Neural cell (in vitro differentiated cells): ENCODE results near the gene RNF213. TPM values are rescaled to one million over a fixed set of nuclear protein-coding genes. Genes with fewer than 3 reads are reported as not detected.

Experiments used
- H2AFZ ChIP-seq: fragments of 200-600, 300-800 bp; sonication (generic), shearing (Covaris generic); 2 replicates; pipeline ENCODE4 v1.6.0; 2014; ENCODE audit warnings: low read depth, mild to moderate bottlenecking, antibody characterized with exemption, low read length, moderate library complexity
- H3F3A ChIP-seq: fragments of 200-600 bp; shearing (Covaris generic); 2 replicates; pipeline ENCODE4 v1.6.1; 2016; ENCODE audit warnings: mild to moderate bottlenecking, moderate library complexity, mixed read lengths, antibody characterized with exemption, low read length; ENCODE audit not compliant: insufficient read depth, poor library complexity, severe bottlenecking
- H3K27ac ChIP-seq: fragments of 200-600, 300-800 bp; sonication (generic), shearing (Covaris generic); 2 replicates; pipeline ENCODE4 v1.5.1; 2014; ENCODE audit warnings: mild to moderate bottlenecking, low read length, moderate library complexity
- H3K27me3 ChIP-seq: fragments of 300-800, 200-600 bp; sonication (generic), shearing (Covaris generic); 2 replicates; pipeline ENCODE4 v1.6.0; 2014; ENCODE audit warnings: mild to moderate bottlenecking, low read depth, low read length, moderate library complexity; ENCODE audit not compliant: insufficient read depth
- H3K36me3 ChIP-seq: fragments of 300-800, 200-600 bp; sonication (generic), shearing (Covaris generic); 2 replicates; pipeline ENCODE4 v1.5.1; 2014; ENCODE audit warnings: mild to moderate bottlenecking, antibody characterized with exemption, low read length, moderate library complexity; ENCODE audit not compliant: insufficient read depth
- H3K4me2 ChIP-seq: fragments of 300-800, 200-600 bp; sonication (generic), shearing (Covaris generic); 2 replicates; pipeline ENCODE4 v1.6.0; 2014; ENCODE audit warnings: mild to moderate bottlenecking, low read length
- H3K4me3 ChIP-seq: fragments of 300-800, 200-600 bp; sonication (generic), shearing (Covaris generic); 2 replicates; pipeline ENCODE4 v1.5.1; 2014; ENCODE audit warnings: mild to moderate bottlenecking, low read length, moderate library complexity
- H3K79me2 ChIP-seq: fragments of 200-600 bp; shearing (Covaris generic); replicated peaks from 2 replicates; pipeline ENCODE4 v1.6.0; 2014; ENCODE audit warnings: mild to moderate bottlenecking, low read length, moderate library complexity; ENCODE audit not compliant: insufficient read depth
- H3K9ac ChIP-seq: fragments of 300-800, 200-600 bp; sonication (generic), shearing (Covaris generic); 2 replicates; pipeline ENCODE4 v1.6.1; 2016; ENCODE audit warnings: mild to moderate bottlenecking, low read length, mixed read lengths
- H3K9me2 ChIP-seq: fragments of 200-600 bp; shearing (Covaris generic); 2 replicates; pipeline ENCODE4 v1.6.1; 2016; ENCODE audit warnings: mild to moderate bottlenecking, low read length, mixed read lengths; ENCODE audit not compliant: insufficient read depth
- H3K9me3 ChIP-seq: fragments of 200-600, 300-800 bp; sonication (generic), shearing (Covaris generic); 2 replicates; pipeline ENCODE4 v1.6.1; 2016; ENCODE audit warnings: mild to moderate bottlenecking, mixed run types, low read length, moderate library complexity, mixed read lengths
- H4K20me1 ChIP-seq: fragments of 200-600 bp; shearing (Covaris generic); 2 replicates; pipeline ENCODE4 v1.6.1; 2016; ENCODE audit warnings: mild to moderate bottlenecking, mixed run types; ENCODE audit not compliant: insufficient read depth
- CTCF ChIP-seq: fragments of 450-650 bp; IDR thresholded peaks from 2 replicates; pipeline ENCODE4 v1.5.1; 2014; ENCODE audit warnings: antibody characterized with exemption, mild to moderate bottlenecking, moderate library complexity; ENCODE audit not compliant: poor library complexity, severe bottlenecking
- EP300 ChIP-seq: fragments of 450-650 bp; conservative IDR thresholded peaks from 2 replicates; pipeline ENCODE4 v1.6.1; 2014; ENCODE audit warnings: antibody characterized with exemption, mild to moderate bottlenecking, moderate library complexity; ENCODE audit not compliant: poor library complexity, severe bottlenecking
- EZH2 ChIP-seq: fragments of 200-600, 300-800 bp; shearing (Covaris generic), sonication (generic); IDR thresholded peaks from 2 replicates; pipeline ENCODE4 v1.6.1; 2014; ENCODE audit warnings: antibody characterized with exemption, low read length, borderline replicate concordance, mild to moderate bottlenecking; ENCODE audit not compliant: insufficient read depth, poor library complexity, severe bottlenecking
- MXI1 ChIP-seq: fragments of 450-650 bp; conservative IDR thresholded peaks from 2 replicates; pipeline ENCODE4 v1.6.1; 2014; ENCODE audit warnings: antibody characterized with exemption, mild to moderate bottlenecking; ENCODE audit not compliant: poor library complexity, severe bottlenecking
- POLR2AphosphoS5 ChIP-seq: IDR thresholded peaks from 2 replicates; pipeline ENCODE4 v1.6.1; 2012
- RAD21 ChIP-seq: fragments of 450-650 bp; conservative IDR thresholded peaks from 2 replicates; pipeline ENCODE4 v1.6.1; 2014; ENCODE audit warnings: antibody characterized with exemption, mild to moderate bottlenecking, moderate library complexity
- REST ChIP-seq: IDR thresholded peaks from 2 replicates; pipeline ENCODE4 v1.6.1; 2012; ENCODE audit warnings: borderline replicate concordance
- SMC3 ChIP-seq: fragments of 450-650 bp; conservative IDR thresholded peaks from 2 replicates; pipeline ENCODE4 v1.6.1; 2014; ENCODE audit warnings: antibody characterized with exemption, mild to moderate bottlenecking, moderate library complexity; ENCODE audit not compliant: poor library complexity
- TAF1 ChIP-seq: IDR thresholded peaks from 2 replicates; pipeline ENCODE4 v1.6.1; 2012; ENCODE audit warnings: low read depth
- polyA plus RNA-seq: library from polyadenylated mRNA; depleted of rRNA; stranded (reverse); fragments of >200 nt; gene quantifications from 2 replicates; pipeline ENCODE4 v1.2.3, GENCODE V29; 2014

RNF213 gene
- polyA plus RNA-seq, 1 donor from 2014 or later = 1.5 TPM

GRCh38 chr17:80315517-80316182 is 55.0 kb downstream of the RNF213 start:
- H3K4me3 ChIP-seq = no peak overlapping the region
- no peak overlapping the region for H3K4me2 ChIP-seq
- no peak overlapping the region for H3K9ac ChIP-seq
- no peaks in the 10 kb centered on the region for H3K9me2 ChIP-seq
- H2AFZ ChIP-seq = no peak overlapping the region
- no peaks in the 10 kb centered on the region for H3K9me3 ChIP-seq
- H4K20me1 ChIP-seq = no peaks in the 10 kb centered on the region
- no peaks in the 10 kb centered on the region for H3K36me3 ChIP-seq
- TF ChIP-seq POLR2AphosphoS5 (no peak), TAF1 (no peak), RAD21 (no peak), REST (no peak), MXI1 (no peak), CTCF (no peak), EP300 (no peak), SMC3 (no peak), EZH2 (no peak)
- no peaks in the 10 kb centered on the region for H3K79me2 ChIP-seq
- no peaks in the 10 kb centered on the region for H3K27me3 ChIP-seq
- no peaks in the 10 kb centered on the region for H3F3A ChIP-seq
- no peak overlapping the region for H3K27ac ChIP-seq

GRCh38 chr17:80316431-80316830 is 55.8 kb downstream of the RNF213 start:
- Histone ChIP-seq H3K79me2 (no peaks in the 10 kb centered on the region), H3K27ac (no peak overlapping the region), H3K9me3 (no peaks in the 10 kb centered on the region), H3K36me3 (no peaks in the 10 kb centered on the region), H3K4me2 (no peak overlapping the region), H3K9ac (no peak overlapping the region), H3F3A (no peaks in the 10 kb centered on the region), H3K27me3 (no peaks in the 10 kb centered on the region), H3K9me2 (no peaks in the 10 kb centered on the region), H2AFZ (no peak overlapping the region), H3K4me3 (no peak overlapping the region), H4K20me1 (no peaks in the 10 kb centered on the region)
- no peak for TF ChIP-seq RAD21
- TF ChIP-seq MXI1 = no peak
- TF ChIP-seq TAF1 = no peak
- TF ChIP-seq SMC3 = no peak
- no peak for TF ChIP-seq EZH2
- TF ChIP-seq REST = no peak
- no peak for TF ChIP-seq CTCF
- no peak for TF ChIP-seq POLR2AphosphoS5
- no peak for TF ChIP-seq EP300
